HepG2 (cell line): Measurements from ENCODE around the gene GPR176. TPM values are rescaled to one million over a fixed set of nuclear protein-coding genes. Genes with fewer than 3 reads are reported as not detected.

Experiments used
- ATF2 ChIP-seq: sonication (generic); formaldehyde crosslinking; IDR thresholded peaks from 2 replicates; pipeline ENCODE4 v1.4.0; 2020; ENCODE audit warnings: missing genetic modification reagents
- CBFB ChIP-seq: sonication (generic); formaldehyde crosslinking; IDR thresholded peaks from 2 replicates; pipeline ENCODE4 v1.4.0; 2020; ENCODE audit warnings: missing genetic modification reagents
- CENPX ChIP-seq: sonication (generic); formaldehyde crosslinking; IDR thresholded peaks from 2 replicates; pipeline ENCODE4 v1.9.0; 2021; ENCODE audit warnings: mild to moderate bottlenecking, missing genetic modification reagents, moderate library complexity
- CTCF ChIP-seq: sonication (generic); formaldehyde crosslinking; IDR thresholded peaks from 2 replicates; pipeline ENCODE4 v1.5.0; 2020; ENCODE audit warnings: mild to moderate bottlenecking, missing genetic modification reagents, moderate library complexity
- DDIT3 ChIP-seq: sonication (generic); formaldehyde crosslinking; IDR thresholded peaks from 2 replicates; pipeline ENCODE4 v1.4.0; 2020; ENCODE audit warnings: mild to moderate bottlenecking, missing genetic modification reagents
- EZH2 ChIP-seq: conservative IDR thresholded peaks from 2 replicates; pipeline ENCODE4 v1.6.1; 2012; ENCODE audit warnings: mild to moderate bottlenecking, low read depth, low read length, moderate library complexity
- ISX ChIP-seq: sonication (generic); formaldehyde crosslinking; conservative IDR thresholded peaks from 2 replicates; pipeline ENCODE4 v1.5.0; 2020; ENCODE audit warnings: missing genetic modification reagents
- LCORL ChIP-seq, 2 experiments: fragments of 450-650 bp in 1 of 2; sonication (generic) in 1 of 2; formaldehyde crosslinking in 1 of 2; IDR thresholded peaks; 2 replicates each; pipeline versions ENCODE4 v1.5.0 to v1.6.1; 2017 to 2020; ENCODE audit warnings: antibody characterized with exemption in 1 of 2, missing genetic modification reagents in 1 of 2
- NCOA1 ChIP-seq: sonication (generic); formaldehyde crosslinking; IDR thresholded peaks from 2 replicates; pipeline ENCODE4 v1.9.0; 2021; ENCODE audit warnings: missing genetic modification reagents
- NR3C1 ChIP-seq: sonication (generic); formaldehyde crosslinking; IDR thresholded peaks from 2 replicates; pipeline ENCODE4 v1.4.0; 2020; ENCODE audit warnings: missing genetic modification reagents
- RFXANK ChIP-seq: IDR thresholded peaks from 2 replicates; pipeline ENCODE4 v1.6.1; 2016
- SIX4 ChIP-seq: sonication (generic); formaldehyde crosslinking; IDR thresholded peaks from 2 replicates; pipeline ENCODE4 v1.4.0; 2020; ENCODE audit warnings: missing genetic modification reagents
- SMARCE1 ChIP-seq: fragments of 450-650 bp; IDR thresholded peaks from 2 replicates; pipeline ENCODE4 v1.6.1; 2017; ENCODE audit warnings: borderline replicate concordance
- SSRP1 ChIP-seq: IDR thresholded peaks from 2 replicates; pipeline ENCODE4 v1.6.1; 2016; ENCODE audit warnings: control low read depth
- THAP7 ChIP-seq: sonication (generic); formaldehyde crosslinking; IDR thresholded peaks from 2 replicates; pipeline ENCODE4 v1.8.1; 2023; ENCODE audit warnings: mild to moderate bottlenecking, missing genetic modification reagents
- THRA ChIP-seq: sonication (generic); formaldehyde crosslinking; IDR thresholded peaks from 2 replicates; pipeline ENCODE4 v1.4.0; 2020; ENCODE audit warnings: missing genetic modification reagents, borderline replicate concordance
- ZHX1 ChIP-seq: sonication (generic); formaldehyde crosslinking; IDR thresholded peaks from 2 replicates; pipeline ENCODE4 v1.8.1; 2022; ENCODE audit warnings: low read depth, mild to moderate bottlenecking, missing genetic modification reagents
- ZIK1 ChIP-seq: sonication (generic); formaldehyde crosslinking; IDR thresholded peaks from 2 replicates; pipeline ENCODE4 v1.5.0; 2020; ENCODE audit warnings: mild to moderate bottlenecking, low read depth, missing genetic modification reagents, borderline replicate concordance
- ZNF263 ChIP-seq: sonication (generic); formaldehyde crosslinking; IDR thresholded peaks from 2 replicates; pipeline ENCODE4 v1.4.0; 2020; ENCODE audit warnings: missing genetic modification reagents
- ZNF557 ChIP-seq: sonication (generic); formaldehyde crosslinking; IDR thresholded peaks from 2 replicates; pipeline ENCODE4 v1.4.0; 2020; ENCODE audit warnings: missing genetic modification reagents
- ZNF713 ChIP-seq: sonication (generic); formaldehyde crosslinking; IDR thresholded peaks from 2 replicates; pipeline ENCODE4 v1.4.0; 2020; ENCODE audit warnings: mild to moderate bottlenecking, missing genetic modification reagents
- ZNF790 ChIP-seq: sonication (generic); formaldehyde crosslinking; IDR thresholded peaks from 2 replicates; pipeline ENCODE4 v1.8.0; 2022; ENCODE audit warnings: missing genetic modification reagents, mild to moderate bottlenecking, borderline replicate concordance
- ZNF839 ChIP-seq: sonication (generic); formaldehyde crosslinking; IDR thresholded peaks from 2 replicates; pipeline ENCODE4 v1.4.0; 2020; ENCODE audit warnings: missing genetic modification reagents, mild to moderate bottlenecking, borderline replicate concordance
- polyA plus RNA-seq, 8 experiments: library from polyadenylated mRNA; depleted of rRNA in 3 of 8; stranded (reverse) in 7 of 8; unstranded in 1 of 8; fragments of >200 nt; fragmentation: Illumina TruSeq in 4 of 8; extraction: Trizol in 4 of 8; gene quantifications; 2 replicates each; pipeline versions ENCODE4 v1.2.1 to v1.2.3, GENCODE V29; 2011 to 2016; ENCODE audit warnings: low read depth in 4 of 8, missing spikeins in 1 of 8, mixed read lengths in 1 of 8; ENCODE audit not compliant: insufficient read depth in 1 of 8
- total RNA-seq, 5 experiments: library from RNA; depleted of rRNA; stranded (reverse); fragments of >200 nt; fragmentation: Illumina TruSeq; extraction: Trizol; gene quantifications; 2 replicates each; pipeline ENCODE4 v1.2.3, GENCODE V29; 2016; ENCODE audit warnings: low read depth in 1 of 5

The GPR176 gene
- total and polyA plus RNA-seq, 2 of the 13 experiments (the other 11 are each of a cell fraction or from before 2014, with no cell fraction given), result 0.11 to 0.20 TPM

- no peak for TF ChIP-seq NCOA1 (CRISPR knock-in tag)
- no peak for TF ChIP-seq SIX4 (CRISPR knock-in tag)
- TF ChIP-seq ZNF839 (CRISPR knock-in tag), result no peak
- TF ChIP-seq ZNF557 (CRISPR knock-in tag), result no peak
- no peak for TF ChIP-seq CTCF
- no peak for TF ChIP-seq CENPX (CRISPR knock-in tag)
- TF ChIP-seq NR3C1, result no peak
- TF ChIP-seq ZNF263 (CRISPR knock-in tag), result peak; percentile 44; the same call in 1 of the 2 replicates
- TF ChIP-seq DDIT3 (CRISPR knock-in tag), result no peak
- TF ChIP-seq RFXANK, result no peak
- TF ChIP-seq ZHX1 (CRISPR knock-in tag), result no peak
- no peak for TF ChIP-seq ATF2
- TF ChIP-seq EZH2, result peak; percentile 84
- no peak for TF ChIP-seq CBFB
- no peak for TF ChIP-seq SSRP1
- TF ChIP-seq ZNF790, result peak; percentile 12; the same call in 1 of the 2 replicates
- no peak for TF ChIP-seq THRA (CRISPR knock-in tag)
- TF ChIP-seq LCORL (IDR thresholded peaks at IDR 0.05), result no peak
- TF ChIP-seq LCORL (CRISPR knock-in tag; IDR thresholded peaks at IDR 0.05), result no peak
- no peak for TF ChIP-seq ISX (CRISPR knock-in tag)
- TF ChIP-seq ZIK1 (CRISPR knock-in tag), result no peak
- no peak for TF ChIP-seq SMARCE1
- no peak for TF ChIP-seq THAP7
- TF ChIP-seq ZNF713 (CRISPR knock-in tag), result no peak
Observed at GRCh38 chr15:39919748-39920509, at the start of gene GPR176 (continued).
